OCI-LY3 (cell line): Measurements from ENCODE around the gene NFKB2.

Experiments used
- H2AFZ ChIP-seq: fragments of 200-600, 300-600 bp; shearing (Covaris generic); 2 replicates; pipeline ENCODE4 v1.6.0; 2014; ENCODE audit warnings: antibody characterized with exemption, low read depth, low read length
- H3K27ac ChIP-seq: fragments of 200-600, 300-600 bp; sonication (generic); 2 replicates; pipeline ENCODE4 v1.5.1; 2014; ENCODE audit warnings: mild to moderate bottlenecking, low read length, moderate library complexity, mixed read lengths
- H3K27me3 ChIP-seq: fragments of 200-600, 300-600 bp; sonication (generic); 2 replicates; pipeline ENCODE4 v1.6.1; 2014; ENCODE audit warnings: low read depth, low read length, mixed read lengths
- H3K36me3 ChIP-seq: fragments of 200-600, 300-600 bp; sonication (generic); replicated peaks from 2 replicates; pipeline ENCODE3; 2014; ENCODE audit warnings: low read depth, low read length, mixed read lengths
- H3K4me1 ChIP-seq: fragments of 300-600, 200-600 bp; sonication (generic); 2 replicates; pipeline ENCODE4 v1.6.1; 2014; ENCODE audit warnings: low read length, mixed read lengths
- H3K4me2 ChIP-seq: fragments of 200-600, 300-600 bp; sonication (generic); 2 replicates; pipeline ENCODE4 v1.6.1; 2014; ENCODE audit warnings: low read length, mixed read lengths
- H3K4me3 ChIP-seq: fragments of 300-600, 200-600 bp; sonication (generic); 2 replicates; pipeline ENCODE4 v1.5.1; 2014; ENCODE audit warnings: antibody characterized with exemption, mild to moderate bottlenecking, low read length, moderate library complexity
- H3K79me2 ChIP-seq: fragments of 300-600, 200-600 bp; shearing (Covaris generic); 2 replicates; pipeline ENCODE4 v1.6.1; 2014; ENCODE audit warnings: mild to moderate bottlenecking, low read length, mixed read lengths
- H3K9ac ChIP-seq: fragments of 300-600, 200-600 bp; shearing (Covaris generic); 2 replicates; pipeline ENCODE4 v1.6.0; 2014; ENCODE audit warnings: mild to moderate bottlenecking, low read length, moderate library complexity
- H3K9me3 ChIP-seq: fragments of 200-600, 300-600 bp; shearing (Covaris generic); 2 replicates; pipeline ENCODE4 v1.6.1; 2014; ENCODE audit warnings: low read length, mixed read lengths; ENCODE audit not compliant: insufficient read depth
- H4K20me1 ChIP-seq: fragments of 200-600, 300-600 bp; sonication (generic); 2 replicates; pipeline ENCODE4 v1.6.1; 2016; ENCODE audit warnings: low read length, mixed read lengths; ENCODE audit not compliant: insufficient read depth
- CTCF ChIP-seq: fragments of 200-600, 300-600 bp; sonication (generic); IDR thresholded peaks from 2 replicates; pipeline ENCODE4 v1.5.1; 2014; ENCODE audit warnings: antibody characterized with exemption, low read length, low read depth
- EZH2phosphoT487 ChIP-seq: fragments of 200-600 bp; shearing (Covaris generic); IDR thresholded peaks from 2 replicates; pipeline ENCODE4 v1.6.1; 2018; ENCODE audit warnings: antibody characterized with exemption, mixed run types, low read depth

NFKB2 gene

GRCh38 chr10:102394801-102395399 lies 605 bp upstream of the NFKB2 start:
- H3K4me3 ChIP-seq = peak overlapping the region; percentile 93
- peaks cover 30% of the 10 kb centered on the region for H3K36me3 ChIP-seq
- H3K79me2 ChIP-seq = peaks cover 40% of the 10 kb centered on the region
- peak overlapping the region; percentile 79 for H3K4me2 ChIP-seq
- H3K27ac ChIP-seq = peak overlapping the region; percentile 97
- H2AFZ ChIP-seq = no peak overlapping the region; the same call in 1 of the 2 replicates
- TF ChIP-seq EZH2phosphoT487 = no peak
- TF ChIP-seq CTCF = no peak
- no peaks in the 10 kb centered on the region for H3K27me3 ChIP-seq
- peak overlapping the region; percentile 99 for H3K9ac ChIP-seq
- peaks cover 3% of the 10 kb centered on the region; the same call in 1 of the 2 replicates for H4K20me1 ChIP-seq
- peaks cover 40% of the 10 kb centered on the region for H3K4me1 ChIP-seq
- H3K9me3 ChIP-seq = no peaks in the 10 kb centered on the region

GRCh38 chr10:102396317-102396650 lies 779 bp downstream of the NFKB2 start:
- peaks cover 43% of the 10 kb centered on the region for H3K4me1 ChIP-seq
- TF ChIP-seq EZH2phosphoT487 = no peak
- TF ChIP-seq CTCF = no peak
- peak overlapping the region; percentile 97 for H3K27ac ChIP-seq
- peaks cover 45% of the 10 kb centered on the region for H3K79me2 ChIP-seq
- peaks cover 10% of the 10 kb centered on the region for H4K20me1 ChIP-seq
- H2AFZ ChIP-seq = no peak overlapping the region
- H3K4me2 ChIP-seq = peak overlapping the region; percentile 95
- peak overlapping the region; percentile 99 for H3K9ac ChIP-seq
- H3K9me3 ChIP-seq = no peaks in the 10 kb centered on the region
- H3K36me3 ChIP-seq = peaks cover 42% of the 10 kb centered on the region
- H3K4me3 ChIP-seq = peak overlapping the region; percentile 93
- no peaks in the 10 kb centered on the region for H3K27me3 ChIP-seq

DNA sequence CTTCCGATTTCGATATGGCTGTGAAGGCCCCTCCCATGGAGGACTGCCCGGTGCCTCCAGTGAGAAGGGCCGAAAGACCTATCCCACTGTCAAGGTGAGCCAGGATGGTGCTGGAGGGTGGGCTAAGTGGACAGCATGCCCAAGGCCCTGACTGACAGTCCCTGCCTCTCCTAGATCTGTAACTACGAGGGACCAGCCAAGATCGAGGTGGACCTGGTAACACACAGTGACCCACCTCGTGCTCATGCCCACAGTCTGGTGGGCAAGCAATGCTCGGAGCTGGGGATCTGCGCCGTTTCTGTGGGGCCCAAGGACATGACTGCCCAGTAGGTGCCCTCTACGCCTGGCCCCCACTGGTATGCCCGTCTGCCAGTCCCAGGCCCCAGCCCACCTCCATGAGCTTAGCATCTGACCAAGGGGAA lies 1.2 kb downstream of the NFKB2 start:
- H3K9me3 ChIP-seq = no peaks in the 10 kb centered on the region
- peak overlapping the region; percentile 99 for H3K9ac ChIP-seq
- peaks cover 45% of the 10 kb centered on the region for H3K79me2 ChIP-seq
- peaks cover 45% of the 10 kb centered on the region for H3K36me3 ChIP-seq
- peaks cover 43% of the 10 kb centered on the region for H3K4me1 ChIP-seq
- H4K20me1 ChIP-seq = peaks cover 13% of the 10 kb centered on the region
- H2AFZ ChIP-seq = no peak overlapping the region
- H3K27me3 ChIP-seq = no peaks in the 10 kb centered on the region
- peak overlapping the region; percentile 93 for H3K4me3 ChIP-seq
- no peak for TF ChIP-seq CTCF
- peak overlapping the region; percentile 97 for H3K27ac ChIP-seq
- H3K4me2 ChIP-seq = peak overlapping the region; percentile 95

- Histone ChIP-seq H3K4me3 (peak overlapping the region; percentile 93; the same call in 1 of the 2 replicates), H3K9me3 (no peaks in the 10 kb centered on the region), H3K79me2 (peaks cover 45% of the 10 kb centered on the region), H2AFZ (no peak overlapping the region), H4K20me1 (peaks cover 13% of the 10 kb centered on the region), H3K27ac (peak overlapping the region; percentile 97; the same call in 1 of the 2 replicates), H3K4me2 (peak overlapping the region; percentile 95), H3K36me3 (peaks cover 45% of the 10 kb centered on the region), H3K9ac (peak overlapping the region; percentile 99; the same call in 1 of the 2 replicates), H3K4me1 (peaks cover 43% of the 10 kb centered on the region), H3K27me3 (no peaks in the 10 kb centered on the region)
- TF ChIP-seq EZH2phosphoT487 = no peak
- TF ChIP-seq CTCF = no peak
These were observed 2.0 kb downstream of the NFKB2 start for GRCh38 chr10:102397222-102398171.
